Sigmoid colon (tissue), 7 donors: ENCODE measurements around the gene ABCB1. TPM values are rescaled to one million over a fixed set of nuclear protein-coding genes. Genes with fewer than 3 reads are reported as not detected.

Experiments
- DNase-seq: peaks from one replicate; pipeline ENCODE4 v3.0.0-alpha.2; 2019
- H3K27ac ChIP-seq, 4 donors: fragments of 200-600 bp; sonication (generic); one replicate each; pipeline ENCODE4 v1.5.1; 2016 to 2019; ENCODE audit warnings: mild to moderate bottlenecking in 1 of 4
- H3K27me3 ChIP-seq, 3 donors: fragments of 200-600 bp; sonication (generic); one replicate each; pipeline ENCODE4 v1.5.1; 2019; ENCODE audit warnings: mild to moderate bottlenecking in 1 of 3
- H3K36me3 ChIP-seq, 4 donors: fragments of 200-600 bp; sonication (generic); one replicate each; pipeline ENCODE4 v1.5.1; 2016 to 2019
- H3K4me1 ChIP-seq, 4 donors: fragments of 200-600 bp; sonication (generic); one replicate each; pipeline ENCODE4 v1.5.1; 2017 to 2019
- H3K4me3 ChIP-seq, 4 donors: fragments of 200-600 bp; sonication (generic); one replicate each; pipeline ENCODE4 v1.5.1; 2017 to 2019; ENCODE audit warnings: mild to moderate bottlenecking in 2 of 4, moderate library complexity in 1 of 4
- H3K9me3 ChIP-seq, 4 donors: fragments of 200-600 bp in 3 of 4; sonication (generic) in 3 of 4; one replicate each; pipeline versions ENCODE4 v1.5.1 to v1.6.1; 2013 to 2019
- EP300 ChIP-seq, 4 donors: sonication (generic); formaldehyde crosslinking; IDR thresholded peaks; one replicate each; pipeline ENCODE4 v1.6.1; 2017; ENCODE audit warnings: antibody characterized with exemption in 4 of 4
- POLR2A ChIP-seq, 2 donors: fragments of 450-650 bp; IDR thresholded peaks; one replicate each; pipeline ENCODE4 v1.6.1; 2016; ENCODE audit warnings: antibody characterized with exemption in 2 of 2, mild to moderate bottlenecking in 2 of 2, moderate library complexity in 2 of 2
- POLR2AphosphoS5 ChIP-seq, 4 donors: sonication (generic); formaldehyde crosslinking; IDR thresholded peaks; one replicate each; pipeline ENCODE4 v1.6.1; 2017; ENCODE audit warnings: antibody characterized with exemption in 4 of 4
- WGBS, 2 donors: extraction: QIAGEN DNeasy Blood & Tissue Kit; methylation state at CpG; one replicate each; pipeline ENCODE4 v1.1.7; 2013; 5-methylcytosine and 5-hydroxymethylcytosine counted together
- intact Hi-C: fragments of 100-400 bp; cut with DNase I; formaldehyde crosslinking; loops from one replicate; pipeline ENCODE4 v1.15.1; 2023
- polyA plus RNA-seq, 3 donors: library from polyadenylated mRNA; stranded (reverse); fragments of 200-250 nt; gene quantifications; one replicate each; pipeline ENCODE4 v1.2.3, GENCODE V29; 2013
- total RNA-seq, 4 donors: library from RNA; depleted of rRNA; stranded (reverse); fragments of >200 nt; gene quantifications; one replicate each; pipeline ENCODE4 v1.1.0, GENCODE V29; 2016
- TF ChIP-seq, protein P1 (sequence below), 4 experiments: fragments of 450-650 bp in 3 of 4; fragments of 200-600 bp in 1 of 4; IDR thresholded peaks; one replicate each; pipeline ENCODE4 v1.5.1; 2016 to 2019; ENCODE audit warnings: antibody characterized with exemption in 4 of 4, mild to moderate bottlenecking in 3 of 4, moderate library complexity in 2 of 4
- donor health status: healthy with polysubstance abuse.
- donor health status: Bipolar disorder and iron deficiency.
- donor health status: healthy.

Gene ABCB1
- total RNA-seq (1 to 10 TPM; 4.6 to 5.8 (median 5.5) TPM), polyA plus RNA-seq (10 to 100 TPM in 2 of 3 donors, 1 to 10 TPM in 1; 8.4 to 17.6 (median 13.4) TPM)

DNA sequence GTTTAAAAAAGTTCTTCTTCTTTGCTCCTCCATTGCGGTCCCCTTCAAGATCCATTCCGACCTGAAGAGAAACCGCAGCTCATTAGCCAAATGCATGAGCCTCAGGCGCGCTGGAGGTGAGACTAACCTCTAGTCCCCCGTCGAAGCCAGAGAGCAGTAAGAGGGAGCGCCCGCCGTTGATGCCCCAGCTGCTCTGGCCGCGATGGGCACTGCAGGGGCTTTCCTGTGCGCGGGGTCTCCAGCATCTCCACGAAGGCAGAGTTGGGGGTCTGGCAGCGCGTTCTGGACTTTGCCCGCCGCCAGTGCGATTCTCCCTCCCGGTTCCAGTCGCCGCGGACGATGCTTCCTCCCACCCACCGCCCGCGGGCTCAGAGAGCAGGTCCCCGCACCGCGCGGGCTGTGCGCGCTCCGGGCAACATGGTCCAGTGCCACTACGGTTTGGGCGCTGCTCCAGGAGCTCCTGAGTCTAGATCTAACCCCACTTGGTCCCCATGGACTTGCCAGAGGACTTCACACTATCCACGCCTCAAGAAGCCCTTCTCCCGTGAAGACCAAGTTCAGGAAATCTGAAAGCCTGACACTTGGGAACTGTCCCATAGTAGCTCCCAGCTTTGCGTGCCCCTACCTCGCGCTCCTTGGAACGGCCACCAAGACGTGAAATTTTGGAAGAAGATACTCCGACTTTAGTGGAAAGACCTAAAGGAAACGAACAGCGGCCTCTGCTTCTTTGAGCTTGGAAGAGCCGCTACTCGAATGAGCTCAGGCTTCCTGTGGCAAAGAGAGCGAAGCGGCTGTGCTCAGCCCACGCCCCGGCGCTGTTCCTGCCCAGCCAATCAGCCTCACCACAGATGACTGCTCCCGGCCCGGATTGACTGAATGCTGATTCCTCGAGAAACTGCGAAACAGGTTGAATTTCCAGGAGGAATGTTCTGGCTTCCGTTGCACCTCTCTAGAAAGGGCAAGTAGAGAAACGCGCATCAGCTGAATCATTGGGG is at the start of gene ABCB1:
Gene ABCB1 (minus strand): TSS at position 755 of the 995 bp plus-strand sequence. CDS start 700 bp downstream, at position 55.
- Histone ChIP-seq H3K4me3 (peak within 1 kb of the TSS; percentile 20 to 51 (median 50)), H3K9me3 (no peaks in the 10 kb centered on the region), H3K36me3 (no peaks in the 10 kb centered on the region), H3K27me3 (peaks cover 0 to 44% (median 10%) of the 10 kb centered on the region in 3 donors), H3K27ac (peak within 1 kb of the TSS in 3 of 4 donors; percentile 33 to 46 (median 44)), H3K4me1 (peaks cover 0 to 13% (median 12%) of the 10 kb centered on the region in 4 donors)
- TF ChIP-seq EP300 (IDR thresholded peaks at IDR 0.05) (no peak), POLR2AphosphoS5 (IDR thresholded peaks at IDR 0.05) (peak in 3 of 4 donors; percentile 60 to 73 (median 68))
- intact Hi-C loops: no loop called here
- 1% methylated on average over 61 of the region's 61 CpGs for WGBS, 2 donors
- DNase-seq: peak; percentile 70

DNA sequence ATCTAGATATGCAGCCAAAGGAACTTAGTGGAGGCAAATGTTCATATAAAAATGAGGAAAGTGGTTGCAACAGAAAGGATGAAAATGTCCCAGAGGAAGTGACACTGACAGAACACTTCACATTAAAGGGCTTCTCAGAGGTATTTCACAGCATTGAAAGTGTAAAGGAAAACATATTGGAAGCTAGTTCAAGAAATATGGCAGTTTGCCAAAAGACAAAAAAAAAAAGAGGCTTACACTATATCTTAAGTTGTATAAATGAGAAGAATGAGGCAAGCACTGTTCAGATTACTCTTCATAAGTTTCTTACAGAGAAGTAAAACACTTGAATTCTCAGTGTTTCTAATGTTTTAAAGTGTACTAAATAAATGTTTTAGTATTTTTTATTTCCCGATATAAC is 47.6 kb upstream of the ABCB1 start:
- DNase-seq: no peak
- WGBS, 2 donors: 97 to 99% methylated on average over 1 of the region's 1 CpG
- Histone ChIP-seq H3K9me3 (no peaks in the 10 kb centered on the region), H3K27me3 (no peaks in the 10 kb centered on the region), H3K27ac (no peak overlapping the region), H3K4me3 (no peak overlapping the region), H3K4me1 (no peaks in the 10 kb centered on the region), H3K36me3 (no peaks in the 10 kb centered on the region)
- no peak for TF ChIP-seq POLR2AphosphoS5 (IDR thresholded peaks at IDR 0.05)
- TF ChIP-seq, protein P1, sequence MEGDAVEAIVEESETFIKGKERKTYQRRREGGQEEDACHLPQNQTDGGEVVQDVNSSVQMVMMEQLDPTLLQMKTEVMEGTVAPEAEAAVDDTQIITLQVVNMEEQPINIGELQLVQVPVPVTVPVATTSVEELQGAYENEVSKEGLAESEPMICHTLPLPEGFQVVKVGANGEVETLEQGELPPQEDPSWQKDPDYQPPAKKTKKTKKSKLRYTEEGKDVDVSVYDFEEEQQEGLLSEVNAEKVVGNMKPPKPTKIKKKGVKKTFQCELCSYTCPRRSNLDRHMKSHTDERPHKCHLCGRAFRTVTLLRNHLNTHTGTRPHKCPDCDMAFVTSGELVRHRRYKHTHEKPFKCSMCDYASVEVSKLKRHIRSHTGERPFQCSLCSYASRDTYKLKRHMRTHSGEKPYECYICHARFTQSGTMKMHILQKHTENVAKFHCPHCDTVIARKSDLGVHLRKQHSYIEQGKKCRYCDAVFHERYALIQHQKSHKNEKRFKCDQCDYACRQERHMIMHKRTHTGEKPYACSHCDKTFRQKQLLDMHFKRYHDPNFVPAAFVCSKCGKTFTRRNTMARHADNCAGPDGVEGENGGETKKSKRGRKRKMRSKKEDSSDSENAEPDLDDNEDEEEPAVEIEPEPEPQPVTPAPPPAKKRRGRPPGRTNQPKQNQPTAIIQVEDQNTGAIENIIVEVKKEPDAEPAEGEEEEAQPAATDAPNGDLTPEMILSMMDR (IDR thresholded peaks at IDR 0.05): no peak
- TF ChIP-seq EP300 (IDR thresholded peaks at IDR 0.05): no peak
- TF ChIP-seq POLR2A (IDR thresholded peaks at IDR 0.05): no peak
- intact Hi-C loops: no loop called here

- TF ChIP-seq POLR2A (IDR thresholded peaks at IDR 0.05) (no peak), EP300 (IDR thresholded peaks at IDR 0.05) (no peak)
- Histone ChIP-seq H3K27ac (no peak overlapping the region), H3K9me3 (no peaks in the 10 kb centered on the region), H3K27me3 (no peaks in the 10 kb centered on the region), H3K4me1 (no peaks in the 10 kb centered on the region), H3K36me3 (no peaks in the 10 kb centered on the region), H3K4me3 (no peak overlapping the region)
- intact Hi-C loops: no loop called here
- no peak for DNase-seq
- WGBS, 2 donors: 92 to 93% methylated on average over 1 of the region's 1 CpG
These were observed 44.8 kb upstream of the ABCB1 start for GRCh38 chr7:87645446-87645845.

GRCh38 chr7:87635921-87636320 is 35.2 kb upstream of the ABCB1 start:
- H3K4me3 ChIP-seq: no peak overlapping the region
- DNase-seq: no peak
- H3K36me3 ChIP-seq: no peaks in the 10 kb centered on the region
- no peaks in the 10 kb centered on the region for H3K4me1 ChIP-seq
- intact Hi-C loops: no loop called here
- no peaks in the 10 kb centered on the region for H3K9me3 ChIP-seq
- H3K27me3 ChIP-seq: no peaks in the 10 kb centered on the region
- no peak overlapping the region for H3K27ac ChIP-seq
- WGBS, 2 donors: 90 to 93% methylated on average over 1 of the region's 1 CpG
- TF ChIP-seq, protein P1 (IDR thresholded peaks at IDR 0.05): no peak
- TF ChIP-seq EP300 (IDR thresholded peaks at IDR 0.05): no peak
- TF ChIP-seq POLR2A (IDR thresholded peaks at IDR 0.05): no peak
- TF ChIP-seq POLR2AphosphoS5 (IDR thresholded peaks at IDR 0.05): no peak

GRCh38 chr7:87628780-87629569 is 28.3 kb upstream of the ABCB1 start:
- 4 to 7% methylated on average over 39 of the region's 39 CpGs for WGBS, 2 donors
- peaks cover 0 to 20% (median 11%) of the 10 kb centered on the region in 4 donors for H3K4me1 ChIP-seq
- intact Hi-C loops: no loop called here

More at GRCh38 chr7:87628780-87629569, 28.3 kb upstream of the ABCB1 start:
- no peaks in the 10 kb centered on the region for H3K27me3 ChIP-seq
- TF ChIP-seq EP300 (IDR thresholded peaks at IDR 0.05) (no peak), POLR2AphosphoS5 (IDR thresholded peaks at IDR 0.05) (no peak), POLR2A (IDR thresholded peaks at IDR 0.05) (no peak)
- TF ChIP-seq, protein P1 (IDR thresholded peaks at IDR 0.05): no peak
- no peaks in the 10 kb centered on the region for H3K36me3 ChIP-seq
- H3K9me3 ChIP-seq: no peaks in the 10 kb centered on the region
- peak; percentile 64 for DNase-seq
- peak overlapping the region; percentile 48 to 73 (median 64) for H3K4me3 ChIP-seq
- H3K27ac ChIP-seq: peak overlapping the region in 3 of 4 donors; percentile 40 to 64 (median 55)
